OCI-LY1 (cell line): ENCODE data around the gene USP14.
"Not testable (repeated sequence)": the region's sequence is repeated elsewhere in the genome, so short reads cannot be mapped to it uniquely, and the experiment has no call there.

Source experiments
- EZH2 ChIP-seq: fragments of 200-600 bp; sonication (generic), shearing (Covaris generic); IDR thresholded peaks from 2 replicates; pipeline ENCODE4 v1.8.0; 2017; ENCODE audit warnings: borderline replicate concordance, mixed run types, mild to moderate bottlenecking, antibody characterized with exemption, low read length, moderate library complexity, mixed read lengths
- TF ChIP-seq, protein P1 (sequence below): fragments of 200-600 bp; sonication (generic), shearing (Covaris generic); IDR thresholded peaks from 2 replicates; pipeline ENCODE4 v1.5.1; 2017; ENCODE audit warnings: mild to moderate bottlenecking, antibody characterized with exemption, low read length, moderate library complexity, mixed read lengths

DNA sequence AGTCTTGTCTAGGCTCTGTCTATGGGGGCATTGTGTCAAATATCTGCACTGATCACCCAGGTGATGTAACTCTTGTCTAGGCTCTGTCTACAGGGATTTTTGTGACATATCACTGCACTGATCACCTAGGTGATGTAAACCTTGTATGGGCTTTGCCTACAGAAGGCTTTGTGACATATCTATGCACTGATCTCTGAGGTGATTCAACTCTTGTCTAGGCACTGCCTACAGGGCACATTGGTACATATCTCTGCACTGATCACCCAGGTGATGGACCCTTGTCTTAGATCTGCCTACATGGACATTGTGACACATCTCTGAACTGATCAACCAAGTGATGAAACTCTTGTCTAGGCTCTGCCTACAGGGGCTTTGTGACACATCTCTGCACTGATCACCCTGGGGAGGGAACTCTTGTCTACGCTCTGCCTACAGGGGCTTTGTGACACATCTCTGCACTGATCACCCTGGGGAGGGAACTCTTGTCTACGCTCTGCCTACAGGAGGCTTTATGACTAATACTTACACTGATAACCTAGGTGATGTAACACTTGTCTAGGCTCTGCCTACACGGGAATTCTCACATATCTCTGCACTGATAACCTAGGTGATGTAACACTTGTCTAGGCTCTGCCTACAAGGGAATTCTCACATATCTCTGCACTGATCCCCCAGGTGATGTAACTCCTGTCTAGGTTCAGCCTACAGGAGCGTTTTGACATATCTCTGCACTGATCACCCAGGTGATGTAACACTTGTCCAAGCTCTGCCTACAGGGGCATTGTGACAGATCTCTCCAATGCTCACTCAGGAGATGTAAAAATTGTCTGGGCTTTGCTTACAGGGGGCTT is 47.8 kb upstream of the USP14 start:
- TF ChIP-seq, protein P1, sequence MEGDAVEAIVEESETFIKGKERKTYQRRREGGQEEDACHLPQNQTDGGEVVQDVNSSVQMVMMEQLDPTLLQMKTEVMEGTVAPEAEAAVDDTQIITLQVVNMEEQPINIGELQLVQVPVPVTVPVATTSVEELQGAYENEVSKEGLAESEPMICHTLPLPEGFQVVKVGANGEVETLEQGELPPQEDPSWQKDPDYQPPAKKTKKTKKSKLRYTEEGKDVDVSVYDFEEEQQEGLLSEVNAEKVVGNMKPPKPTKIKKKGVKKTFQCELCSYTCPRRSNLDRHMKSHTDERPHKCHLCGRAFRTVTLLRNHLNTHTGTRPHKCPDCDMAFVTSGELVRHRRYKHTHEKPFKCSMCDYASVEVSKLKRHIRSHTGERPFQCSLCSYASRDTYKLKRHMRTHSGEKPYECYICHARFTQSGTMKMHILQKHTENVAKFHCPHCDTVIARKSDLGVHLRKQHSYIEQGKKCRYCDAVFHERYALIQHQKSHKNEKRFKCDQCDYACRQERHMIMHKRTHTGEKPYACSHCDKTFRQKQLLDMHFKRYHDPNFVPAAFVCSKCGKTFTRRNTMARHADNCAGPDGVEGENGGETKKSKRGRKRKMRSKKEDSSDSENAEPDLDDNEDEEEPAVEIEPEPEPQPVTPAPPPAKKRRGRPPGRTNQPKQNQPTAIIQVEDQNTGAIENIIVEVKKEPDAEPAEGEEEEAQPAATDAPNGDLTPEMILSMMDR = not testable (repeated sequence)
- TF ChIP-seq EZH2 = not testable (repeated sequence)
